GM10847 (cell line): ENCODE measurements around the gene ADGRA1.

Experiments
- POLR2A ChIP-seq: IDR thresholded peaks from 2 replicates; pipeline ENCODE4 v1.6.1; 2011; ENCODE audit not compliant: insufficient read length; ENCODE audit errors: extremely low read depth

Gene ADGRA1

GRCh38 chr10:133087679-133088178 lies at the start of gene ADGRA1:
Gene ADGRA1, plus strand, starts transcription at chr10:133087924. Its CDS starts 986 bp downstream, at chr10:133088910.
- no peak for TF ChIP-seq POLR2A

- TF ChIP-seq POLR2A: no peak
Measured at GRCh38 chr10:133038036-133038823, 49.5 kb upstream of the ADGRA1 start.

- no peak for TF ChIP-seq POLR2A
Measured at GRCh38 chr10:133039107-133039802, 48.5 kb upstream of the ADGRA1 start.

- no peak for TF ChIP-seq POLR2A
Measured at GRCh38 chr10:133039803-133040165, 47.9 kb upstream of the ADGRA1 start.

- TF ChIP-seq POLR2A: no peak
Measured at GRCh38 chr10:133040198-133040597, 47.5 kb upstream of the ADGRA1 start.

GRCh38 chr10:133041101-133041500 lies 46.6 kb upstream of the ADGRA1 start:
- no peak for TF ChIP-seq POLR2A

- TF ChIP-seq POLR2A: no peak
Measured at GRCh38 chr10:133042061-133042460, 45.7 kb upstream of the ADGRA1 start.

- no peak for TF ChIP-seq POLR2A
Measured at GRCh38 chr10:133042816-133043215, 44.9 kb upstream of the ADGRA1 start.

- TF ChIP-seq POLR2A: no peak
Measured at GRCh38 chr10:133043541-133044225, 44.0 kb upstream of the ADGRA1 start.

- no peak for TF ChIP-seq POLR2A
Measured at GRCh38 chr10:133044401-133044811, 43.3 kb upstream of the ADGRA1 start.

GRCh38 chr10:133045556-133046389 lies 42.0 kb upstream of the ADGRA1 start:
- TF ChIP-seq POLR2A: no peak

GRCh38 chr10:133046390-133046765 lies 41.3 kb upstream of the ADGRA1 start:
- TF ChIP-seq POLR2A: no peak

- TF ChIP-seq POLR2A: no peak
Measured at GRCh38 chr10:133047526-133048123, 40.1 kb upstream of the ADGRA1 start.

GRCh38 chr10:133048266-133048665 lies 39.5 kb upstream of the ADGRA1 start:
- no peak for TF ChIP-seq POLR2A
